Body of pancreas (tissue), 4 donors: ENCODE measurements around the gene RAD51B.

Source experiments
- CTCF ChIP-seq, 7 experiments: fragments of 450-650 bp in 4 of 7; fragments of 200-600 bp in 3 of 7; sonication (generic) in 3 of 7; IDR thresholded peaks; one replicate each; pipeline ENCODE4 v1.5.1; 2016 to 2019; ENCODE audit warnings: antibody characterized with exemption in 7 of 7
- POLR2A ChIP-seq, 3 donors: fragments of 450-650 bp; IDR thresholded peaks; one replicate each; pipeline ENCODE4 v1.6.1; 2016; ENCODE audit warnings: antibody characterized with exemption in 3 of 3, mild to moderate bottlenecking in 2 of 3

DNA sequence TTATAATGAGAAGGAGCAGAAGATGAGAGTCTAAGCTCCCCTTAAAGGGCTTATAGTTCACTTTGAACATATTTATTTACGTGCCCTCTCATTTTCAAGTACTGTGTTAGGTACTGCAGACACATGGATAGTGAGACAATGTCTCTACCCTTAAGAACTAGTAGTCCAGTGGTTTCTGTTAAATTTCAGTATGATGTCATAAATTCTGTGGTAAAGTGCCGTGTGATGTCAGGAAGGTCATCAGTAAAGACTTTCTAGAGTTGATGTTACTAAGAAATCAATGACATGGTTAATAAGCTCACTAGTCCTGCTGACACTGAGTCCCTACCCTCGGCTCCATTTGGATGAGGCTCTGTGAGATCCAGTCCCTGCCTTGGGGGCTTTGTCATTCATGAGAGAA, 497.7 kb downstream of the RAD51B start:
- no peak for TF ChIP-seq CTCF (IDR thresholded peaks at IDR 0.05)
- no peak for TF ChIP-seq POLR2A (IDR thresholded peaks at IDR 0.05)
